HG03469 (cell line): ENCODE results near the gene RPRM.
"Not testable (repeated sequence)": the region's sequence is repeated elsewhere in the genome, so short reads cannot be mapped to it uniquely, and the experiment has no call there.

ENCODE experiments used
- ATAC-seq: cut with Tn5 transposase; IDR thresholded peaks from one replicate; pipeline ENCODE4 v1.9.1; 2021; ENCODE audit warnings: mild to moderate bottlenecking, moderate library complexity, moderate number of reproducible peaks; ENCODE audit not compliant: unreplicated experiment

RPRM gene

DNA sequence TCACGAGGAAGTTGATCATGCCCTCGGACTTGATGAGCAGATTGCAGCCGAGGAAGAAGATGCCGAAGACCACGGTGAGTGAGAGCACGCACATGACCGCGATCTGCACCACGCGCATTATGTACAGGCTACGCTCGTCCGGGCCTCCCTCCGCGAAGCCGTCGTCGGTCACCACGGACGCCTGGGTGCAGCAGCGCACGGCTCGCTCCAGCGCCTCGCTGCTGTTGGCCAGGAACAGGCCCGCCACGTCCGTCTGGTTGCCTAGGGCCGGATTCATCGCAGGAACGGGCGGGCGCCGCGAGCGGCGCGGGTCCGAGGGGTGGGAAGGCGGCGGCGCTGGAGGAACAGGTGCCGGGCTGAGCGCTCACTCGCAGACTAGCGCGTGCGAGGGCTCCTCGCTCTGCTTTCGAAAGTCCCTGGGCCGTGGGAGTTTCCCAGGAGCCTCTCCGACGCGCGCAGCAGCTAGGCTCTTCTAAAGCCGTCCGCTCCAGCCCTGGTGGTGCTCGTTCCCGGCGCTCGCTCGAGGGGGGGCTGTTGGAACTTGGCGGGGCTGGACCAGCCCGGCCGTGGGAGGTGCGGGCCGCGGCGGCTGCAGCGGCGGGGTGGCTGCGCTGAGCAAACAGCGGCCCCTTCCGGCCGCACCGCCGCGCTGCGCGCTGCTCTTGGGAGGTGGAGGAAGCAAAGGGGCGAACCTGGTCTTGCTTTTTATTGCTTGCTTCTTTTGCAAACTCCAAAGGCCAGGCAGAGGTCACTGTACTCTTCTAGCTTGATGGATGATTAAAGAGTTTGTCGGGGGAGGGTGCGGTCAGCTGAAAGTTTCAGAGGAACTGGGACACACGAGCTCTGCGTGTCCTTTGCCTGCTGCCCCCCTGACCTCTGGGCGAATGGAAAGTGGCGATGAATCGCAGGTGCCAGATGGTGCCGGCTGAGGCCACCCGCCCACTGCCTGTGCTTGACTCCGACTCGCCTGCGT, at the start of gene RPRM:
TSS of gene RPRM (minus strand) at position 474 of the 973 bp plus-strand sequence. CDS start at position 277, 197 bp downstream.
- peak; percentile 67 for ATAC-seq

DNA sequence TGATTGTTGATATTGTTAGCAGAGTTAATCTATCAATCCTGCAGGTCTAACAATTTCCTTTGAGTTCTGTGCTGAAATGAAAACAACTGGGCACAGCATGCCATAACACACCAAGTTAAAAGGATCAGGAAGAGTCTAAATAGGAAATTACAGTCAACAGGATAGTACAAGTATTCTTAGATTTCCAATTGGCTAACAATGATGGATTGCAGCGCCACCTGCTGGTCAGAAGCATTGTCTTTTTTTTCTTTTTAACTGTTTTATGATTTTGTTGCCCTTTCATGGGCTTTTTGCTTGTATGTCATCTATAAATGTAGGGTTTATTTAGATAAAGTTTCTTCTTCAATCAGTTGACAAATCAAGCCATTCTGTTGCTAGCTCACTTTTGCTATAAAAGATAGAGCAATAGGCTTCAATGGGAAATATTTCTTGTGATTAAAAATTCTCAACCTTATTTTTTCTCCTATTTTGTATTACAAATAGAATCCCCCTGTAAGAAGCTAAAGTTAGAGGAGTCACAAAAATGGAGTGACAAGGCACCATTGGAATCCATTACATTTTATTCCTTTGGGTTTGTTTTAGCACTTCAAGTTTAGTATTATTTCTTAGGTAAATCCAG, 40.8 kb upstream of the RPRM start:
- no peak for ATAC-seq

DNA sequence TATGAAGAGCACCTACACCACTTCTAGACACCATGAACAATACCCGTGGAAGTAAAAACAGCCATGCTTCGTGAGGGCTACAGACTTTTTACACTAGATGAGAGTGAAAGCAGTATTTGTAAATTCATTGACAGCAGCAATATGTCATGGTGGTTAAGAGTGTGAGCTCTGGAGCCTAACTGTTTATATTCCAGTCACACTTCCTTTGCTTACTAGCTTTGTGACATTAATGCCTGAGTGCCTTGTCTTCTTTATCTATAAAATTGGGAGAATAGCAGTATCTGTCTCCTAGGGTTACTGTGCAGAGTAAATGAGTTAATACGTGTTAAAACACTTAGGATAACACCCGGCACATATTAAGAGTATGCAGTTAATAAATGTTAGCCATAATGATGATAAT, 33.8 kb upstream of the RPRM start:
- no peak for ATAC-seq

DNA sequence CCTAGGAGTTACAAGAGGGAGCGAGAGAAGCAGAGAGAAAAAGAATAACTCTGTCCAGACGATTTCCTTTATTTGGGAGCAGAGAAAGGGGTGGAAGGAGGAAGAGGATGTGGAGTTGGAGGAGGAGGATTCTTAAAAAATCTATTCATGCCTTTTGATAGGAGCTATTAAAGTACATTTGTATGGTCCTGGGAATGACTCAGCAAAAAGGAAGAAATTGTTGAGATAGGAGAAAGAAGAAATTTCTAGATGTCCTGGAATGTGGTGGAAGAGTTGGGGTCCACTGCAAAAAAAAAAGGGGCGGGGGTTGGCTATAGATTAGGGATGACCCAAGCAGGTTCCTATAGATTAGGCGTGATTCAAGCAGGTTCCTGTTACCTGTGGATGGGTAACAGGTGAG, 32.4 kb upstream of the RPRM start:
- no peak for ATAC-seq

DNA sequence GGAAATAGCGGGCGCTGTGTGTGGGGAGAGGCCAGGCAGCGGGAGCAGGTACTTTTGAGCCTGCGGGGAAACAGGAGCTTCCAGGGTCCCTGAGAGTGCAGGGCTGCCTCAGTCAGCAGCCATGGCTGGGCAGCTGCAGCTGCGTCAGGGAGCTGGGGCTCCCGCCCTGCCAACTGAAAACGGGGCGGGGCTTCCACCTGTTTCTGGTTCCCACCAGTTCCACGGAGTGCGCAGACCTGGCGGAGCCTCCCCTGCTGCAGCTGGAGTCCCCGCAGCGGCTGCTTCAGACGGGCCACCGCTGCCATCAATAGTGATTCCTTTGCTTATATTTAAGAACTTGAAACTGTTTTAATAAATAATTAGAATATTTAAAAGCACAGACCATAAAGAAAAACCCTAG, 30.6 kb upstream of the RPRM start:
- no peak for ATAC-seq

DNA sequence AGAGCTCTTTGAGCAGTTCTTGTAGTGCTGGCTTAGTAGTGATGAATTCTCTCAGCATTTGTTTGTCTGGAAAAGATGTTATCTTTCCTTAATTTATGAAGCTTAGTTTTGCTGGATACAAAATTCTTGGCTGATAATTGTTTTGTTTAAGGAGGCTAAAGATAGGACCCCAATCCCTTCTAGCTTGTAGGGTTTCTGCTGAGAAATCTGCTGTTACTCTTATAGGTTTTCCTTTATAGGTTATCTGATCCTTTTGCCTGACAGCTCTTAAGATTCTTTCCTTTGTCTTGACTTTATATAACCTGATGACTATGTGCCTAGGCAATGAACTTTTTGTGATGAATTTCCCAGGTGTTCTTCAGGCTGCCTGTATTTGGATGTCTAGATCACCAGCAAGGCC, 27.9 kb upstream of the RPRM start:
- ATAC-seq, result not testable (repeated sequence)

DNA sequence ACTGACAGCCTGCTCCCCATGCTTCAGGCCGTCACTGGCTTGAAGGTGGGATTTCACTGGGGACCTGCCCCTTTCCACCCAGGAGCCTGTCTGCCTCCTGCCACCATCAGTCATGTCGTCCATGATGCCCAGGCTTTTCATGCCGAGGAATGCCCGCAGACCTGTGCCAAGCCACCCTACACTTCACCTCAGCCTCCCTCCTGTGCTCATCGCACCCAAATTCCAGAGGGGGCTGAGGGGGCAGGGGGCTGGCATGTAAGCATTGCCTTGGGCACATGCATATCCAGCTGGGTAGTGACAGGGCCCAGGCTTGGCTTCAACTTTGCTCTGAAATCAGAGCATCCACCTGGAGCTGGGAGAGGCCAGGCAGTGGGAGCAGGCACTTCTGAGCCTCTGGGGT, 20.9 kb upstream of the RPRM start:
- no peak for ATAC-seq

DNA sequence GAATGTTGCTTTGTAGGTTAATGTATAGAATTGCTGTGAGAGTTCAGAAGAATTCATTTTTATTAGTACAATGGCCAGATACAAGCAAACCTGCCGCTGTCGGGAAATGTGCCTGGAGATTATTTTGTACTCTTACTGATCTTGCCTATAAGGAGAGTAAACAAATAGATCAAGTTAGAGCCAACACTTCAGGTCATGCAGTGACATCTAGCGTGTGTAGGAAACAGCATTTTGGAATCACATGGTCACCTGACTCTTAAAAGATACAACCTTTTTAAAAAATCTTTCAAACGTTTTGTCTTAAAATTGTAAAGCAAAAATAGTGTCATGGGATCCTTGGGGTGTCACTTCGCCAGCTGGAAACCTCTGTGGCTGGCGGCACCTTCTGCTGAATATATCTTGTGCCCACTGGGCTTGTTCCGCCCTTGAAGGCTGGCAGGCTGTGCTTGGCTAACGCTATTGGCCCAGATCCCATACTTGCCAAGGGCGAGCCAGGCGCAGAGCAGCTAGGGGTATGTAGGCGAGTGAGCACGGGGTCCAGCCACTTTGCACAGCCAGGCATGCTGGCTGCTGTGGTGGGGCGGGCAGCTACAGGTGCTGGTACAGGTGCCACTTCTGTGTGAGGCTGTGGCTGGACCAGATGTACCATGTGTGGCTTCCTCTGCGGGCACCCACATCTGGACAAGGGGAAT, 19.5 kb upstream of the RPRM start:
- no peak for ATAC-seq

DNA sequence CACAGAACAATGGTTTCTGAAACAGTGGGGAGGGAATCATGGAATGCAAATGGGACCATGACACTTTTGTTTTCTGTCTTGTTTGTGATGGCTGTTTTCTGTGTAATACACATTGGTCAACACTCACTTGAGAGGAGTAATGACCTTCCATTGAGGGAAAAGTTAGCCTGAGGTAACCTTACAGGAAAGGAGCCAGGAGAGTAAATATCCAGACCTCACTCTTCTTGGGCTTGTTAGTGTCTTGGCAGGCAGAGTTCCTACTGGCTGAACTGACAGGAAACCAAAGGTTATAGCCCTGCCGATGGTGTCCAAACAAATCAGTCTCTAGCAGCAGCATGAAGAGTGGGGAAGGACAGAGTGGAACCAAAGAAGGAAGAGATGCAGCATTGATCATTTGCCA, 17.2 kb upstream of the RPRM start:
- ATAC-seq, result no peak

DNA sequence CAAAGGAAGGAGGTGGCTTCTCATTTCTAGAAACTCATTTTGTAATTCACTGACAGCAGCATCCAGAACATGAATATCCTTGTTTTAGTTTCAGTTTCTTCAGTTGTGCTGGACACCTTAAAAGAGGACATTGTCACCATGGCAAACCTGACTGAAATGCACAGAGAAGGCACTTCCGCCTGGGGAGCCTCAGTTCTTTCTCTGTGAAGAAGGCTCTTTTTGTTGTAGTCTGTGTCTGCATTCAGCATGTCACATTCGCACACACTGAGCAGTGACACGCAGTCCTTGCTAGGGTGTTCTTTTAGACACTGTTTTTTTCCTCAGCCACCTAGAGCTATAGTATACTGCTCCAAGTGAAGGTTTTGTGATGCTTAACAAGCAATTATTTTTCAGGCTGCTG, 9.5 kb upstream of the RPRM start:
- no peak for ATAC-seq

DNA sequence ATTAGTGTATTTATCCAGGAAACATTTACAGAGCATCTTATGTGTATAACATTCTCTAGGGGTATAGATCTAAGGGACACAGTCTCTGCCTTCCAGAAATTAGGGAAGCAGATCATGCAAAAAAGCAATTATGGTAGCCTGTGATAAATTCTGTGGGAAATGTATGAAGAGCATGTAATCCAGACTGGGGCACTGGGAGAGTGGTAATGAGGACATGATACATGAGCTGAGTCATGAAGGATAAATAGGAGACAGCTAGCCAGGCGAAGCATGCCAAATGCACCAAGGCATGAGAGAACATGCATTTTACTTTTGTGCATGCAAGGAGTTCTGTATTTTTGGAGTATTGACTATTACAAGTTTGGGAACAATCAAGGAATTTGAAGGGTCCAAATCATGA, 8.9 kb upstream of the RPRM start:
- ATAC-seq, result no peak

DNA sequence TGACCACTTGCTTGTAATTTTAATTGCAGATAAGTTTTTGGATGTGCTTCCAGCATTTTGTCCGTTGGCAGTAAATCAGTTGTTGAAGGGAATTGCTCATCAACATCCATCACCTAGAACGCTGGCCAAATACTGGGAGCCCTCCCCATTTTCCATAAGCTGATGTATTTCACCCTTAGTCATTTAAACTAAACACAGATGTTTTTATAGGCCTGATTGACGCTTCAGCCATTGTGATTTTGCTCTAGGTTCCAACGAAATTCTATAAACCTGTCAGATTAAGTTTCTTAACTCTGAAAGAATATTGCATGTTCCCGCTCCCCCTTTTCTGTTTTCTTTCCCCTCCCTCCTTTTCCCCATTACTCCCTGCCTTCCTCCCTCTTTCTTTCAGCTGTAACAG, 1.0 kb upstream of the RPRM start:
- ATAC-seq, result no peak

DNA sequence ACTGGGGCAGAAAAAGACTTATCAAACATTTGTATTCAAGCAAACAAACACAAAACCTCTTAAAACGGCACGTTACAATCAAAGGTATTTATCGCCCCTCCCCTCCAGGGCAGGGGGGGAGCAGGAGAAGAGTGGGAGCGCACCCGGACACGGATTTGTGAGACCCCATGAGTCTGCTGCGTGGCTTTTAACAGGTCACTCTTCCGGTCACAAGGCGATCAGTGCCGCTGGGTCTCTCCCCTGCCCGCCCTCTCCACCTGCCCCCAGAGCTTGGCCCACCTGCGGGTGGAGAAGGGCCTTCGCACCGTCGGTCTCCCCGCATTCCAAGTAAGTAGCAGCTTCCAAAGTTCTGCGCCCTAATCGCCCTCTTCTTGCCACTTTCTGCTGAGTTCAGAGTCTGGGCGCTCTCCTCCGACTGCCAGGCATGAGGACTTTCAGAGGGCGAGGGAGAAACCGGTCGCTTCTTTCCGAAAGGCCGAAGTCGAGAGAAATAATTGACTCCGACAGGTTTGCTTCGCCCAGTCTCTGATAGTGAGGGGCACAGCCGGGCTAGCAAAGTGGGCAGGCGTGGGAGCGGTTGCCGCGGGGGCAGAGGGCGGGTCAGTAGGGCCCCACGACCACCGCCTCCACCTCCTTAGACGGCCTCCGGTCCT, 800 bp downstream of the RPRM start:
- no peak for ATAC-seq

DNA sequence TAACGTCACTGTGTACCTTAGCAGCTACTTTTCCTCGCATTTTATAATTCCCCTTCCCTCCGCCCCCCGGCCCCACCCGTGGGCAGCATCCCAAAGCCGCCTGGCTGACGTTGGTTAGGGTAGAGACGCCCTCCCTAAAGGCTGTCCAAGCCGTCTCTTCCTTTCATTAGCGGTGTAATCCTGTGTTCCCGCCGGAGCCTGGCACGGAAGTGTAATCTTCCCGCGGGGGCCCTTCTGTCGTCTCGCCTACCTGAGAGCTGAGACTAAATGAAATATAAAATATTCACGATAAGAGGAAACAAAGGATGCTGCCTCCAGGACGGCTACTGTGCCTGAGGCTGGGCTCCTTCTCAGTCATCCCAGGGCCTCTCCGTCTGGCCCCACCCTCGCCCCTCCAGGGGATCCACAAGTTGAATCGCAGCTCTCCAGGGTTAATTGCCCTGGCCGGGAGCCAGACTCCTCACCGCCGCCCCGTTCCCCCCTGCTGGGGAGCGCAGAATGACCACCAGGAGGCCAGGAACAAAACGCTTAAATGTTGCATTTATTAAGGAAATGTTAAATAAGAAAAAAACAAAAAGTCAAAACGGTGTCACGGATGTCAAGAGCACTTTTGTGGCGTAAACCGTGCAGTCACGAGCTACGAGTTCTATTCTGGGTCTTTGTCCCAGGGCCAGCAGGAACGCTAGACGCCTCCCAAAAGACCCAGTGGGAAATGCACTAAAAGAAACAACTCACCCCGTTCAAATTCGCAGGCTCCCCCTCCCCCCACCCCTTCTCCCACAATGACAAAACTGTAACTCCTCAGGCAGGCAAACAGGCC, 1.5 kb downstream of the RPRM start:
- ATAC-seq, result no peak

DNA sequence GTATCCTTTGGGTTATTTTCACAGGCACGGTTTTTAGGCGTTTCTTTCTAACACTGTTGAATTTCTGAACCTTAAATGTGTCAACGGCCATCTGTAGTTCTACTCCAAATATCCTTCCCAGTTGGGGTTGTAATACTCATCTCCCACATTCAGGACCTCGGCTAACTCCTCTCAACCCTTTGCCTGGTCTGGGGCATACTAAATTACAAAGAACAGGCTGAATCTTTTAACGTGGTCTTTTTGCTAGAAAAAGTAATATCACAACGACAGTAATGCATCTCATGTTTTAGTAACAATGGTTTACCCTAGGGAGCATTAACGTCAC, 2.1 kb downstream of the RPRM start:
- no peak for ATAC-seq

DNA sequence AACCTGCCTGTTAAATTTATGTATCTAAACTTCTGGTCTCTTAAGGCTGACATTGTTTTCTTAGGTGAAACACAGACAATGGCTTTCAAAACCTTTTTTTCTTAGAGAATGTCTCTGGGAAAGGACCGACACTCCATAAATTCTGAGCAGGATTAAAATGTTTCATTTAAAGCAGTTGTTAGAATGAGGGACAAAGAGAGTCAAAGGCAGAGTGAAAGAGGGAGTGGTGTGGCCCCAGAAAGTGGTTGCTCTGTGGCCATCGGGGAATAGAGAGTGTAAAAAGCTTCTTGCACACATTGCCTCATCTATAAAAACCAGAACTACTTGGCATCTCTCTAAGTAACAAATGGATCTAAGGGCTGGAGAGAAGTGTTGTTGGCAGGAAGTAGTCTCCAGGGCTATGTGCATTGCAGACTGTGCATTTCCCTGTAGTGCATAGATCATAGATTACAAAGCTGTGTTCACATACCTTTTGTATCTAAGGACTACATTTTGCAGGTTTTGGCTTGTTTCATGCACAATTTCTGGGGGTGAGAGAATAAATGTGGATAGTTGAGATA, 3.6 kb downstream of the RPRM start:
- no peak for ATAC-seq

DNA sequence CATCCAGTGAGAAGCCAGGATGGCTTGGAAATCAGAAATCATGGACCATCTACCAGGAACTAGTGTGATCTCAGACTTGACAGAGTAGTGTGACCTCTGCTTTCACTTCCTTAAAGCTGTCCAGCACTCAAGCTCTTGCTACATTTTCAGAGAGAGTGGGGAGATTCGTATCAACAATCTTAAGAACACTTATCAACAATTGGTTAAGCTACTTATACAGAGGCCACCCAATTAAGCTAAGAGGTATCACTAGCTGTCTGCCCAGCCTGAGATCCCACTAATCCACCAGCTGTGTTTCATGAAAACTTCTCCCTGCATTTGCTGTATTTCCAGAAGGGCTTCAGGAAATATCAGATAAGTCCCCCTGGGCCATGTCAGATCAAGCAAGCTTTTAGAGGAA, 4.2 kb downstream of the RPRM start:
- no peak for ATAC-seq

DNA sequence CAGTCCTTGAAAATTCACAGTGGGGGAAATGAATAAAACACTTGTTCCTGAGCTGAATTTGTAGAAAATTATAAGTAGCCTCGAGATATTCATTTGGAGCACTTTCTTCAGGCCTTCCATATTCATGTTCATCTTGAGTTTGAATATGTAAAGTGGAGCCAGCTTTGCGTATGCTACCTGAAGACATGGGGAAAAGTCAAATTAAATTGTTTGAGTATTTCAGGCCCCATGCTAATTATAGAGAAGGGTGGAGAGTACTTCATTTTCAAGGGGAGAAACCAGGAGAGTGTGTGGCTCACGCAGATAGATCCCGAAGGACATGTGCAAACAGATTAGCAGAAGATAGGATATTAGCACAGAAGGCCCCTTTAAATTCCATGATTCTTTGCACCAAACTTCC, 7.7 kb downstream of the RPRM start:
- ATAC-seq, result no peak

DNA sequence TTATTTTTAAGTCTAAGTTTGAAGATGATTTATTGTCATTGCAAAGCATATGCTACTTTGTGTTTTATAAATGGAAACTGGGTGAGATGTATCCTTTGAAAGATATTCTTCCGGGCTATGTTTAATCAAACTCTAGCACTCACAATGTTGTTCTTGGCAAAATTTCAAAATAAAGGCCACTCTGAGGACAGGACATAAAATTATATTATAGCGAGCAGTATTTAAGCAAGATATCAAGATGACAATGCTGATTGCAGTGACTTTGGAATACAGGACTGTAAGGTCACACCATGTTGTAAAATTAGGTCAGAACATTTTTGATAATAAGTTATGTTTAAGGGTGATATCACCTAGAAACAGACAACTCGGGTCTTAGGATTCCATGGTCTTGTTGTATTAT, 14.2 kb downstream of the RPRM start:
- no peak for ATAC-seq

DNA sequence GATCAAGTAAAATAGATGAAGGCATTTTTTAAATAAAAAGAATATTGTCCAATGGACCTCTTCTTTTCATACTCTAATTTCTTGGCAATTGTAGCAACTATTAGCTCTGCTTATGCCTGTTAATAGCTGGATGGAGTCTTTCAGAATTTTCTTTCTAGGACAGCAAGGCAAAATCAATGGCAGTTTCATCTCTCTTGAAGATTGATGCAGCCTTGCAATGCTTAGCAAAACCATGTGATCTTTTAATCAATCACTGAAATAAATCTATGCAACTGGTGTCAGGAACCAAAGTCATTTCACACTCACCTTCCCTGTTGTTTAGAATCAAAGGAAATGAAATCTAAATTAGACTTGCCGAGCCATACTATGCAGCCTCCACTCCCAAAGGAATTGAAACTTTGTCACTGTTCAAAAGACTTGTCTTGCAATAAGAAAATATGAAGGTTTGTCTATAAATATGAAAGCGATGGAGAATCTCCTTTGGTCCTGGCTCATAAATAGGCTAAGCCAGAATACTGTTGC, 16.2 kb downstream of the RPRM start:
- no peak for ATAC-seq
